ENCODE data around the gene DYNLT4. TPM values are rescaled to one million over a fixed set of nuclear protein-coding genes. Genes with fewer than 3 reads are reported as not detected.

DYNLT4 gene
- polyA plus RNA-seq, 3 donors from 2014 or later, result not detected

GRCh38 chr1:44760876-44761275, 46.3 kb downstream of the DYNLT4 start:
- Mint-ChIP-seq H3K9me3 (no peaks in the 10 kb centered on the region), H3K4me1 (peaks cover 8 to 12% of the 10 kb centered on the region in 2 donors)

GRCh38 chr1:44759077-44759476, 48.1 kb downstream of the DYNLT4 start:
- no peaks in the 10 kb centered on the region for H3K27me3 Mint-ChIP-seq (ENCODE audit: low read depth in 3 of 3)
- no peak for DNase-seq
- peaks cover 8 to 12% of the 10 kb centered on the region in 2 donors for H3K4me1 Mint-ChIP-seq
- no peaks in the 10 kb centered on the region for H3K9me3 Mint-ChIP-seq
- no peak overlapping the region for H3K27ac Mint-ChIP-seq
- H3K4me3 Mint-ChIP-seq, result no peak overlapping the region
- no peaks in the 10 kb centered on the region for H3K36me3 Mint-ChIP-seq

More at GRCh38 chr1:44760876-44761275, 46.3 kb downstream of the DYNLT4 start:
- no peaks in the 10 kb centered on the region for H3K36me3 Mint-ChIP-seq
- H3K4me3 Mint-ChIP-seq, result no peak overlapping the region
- peak overlapping the region in 1 of 6 donors; percentile 26 for H3K27ac Mint-ChIP-seq
- DNase-seq, result no peak
- no peaks in the 10 kb centered on the region for H3K27me3 Mint-ChIP-seq (ENCODE audit: low read depth in 3 of 3)

DNA sequence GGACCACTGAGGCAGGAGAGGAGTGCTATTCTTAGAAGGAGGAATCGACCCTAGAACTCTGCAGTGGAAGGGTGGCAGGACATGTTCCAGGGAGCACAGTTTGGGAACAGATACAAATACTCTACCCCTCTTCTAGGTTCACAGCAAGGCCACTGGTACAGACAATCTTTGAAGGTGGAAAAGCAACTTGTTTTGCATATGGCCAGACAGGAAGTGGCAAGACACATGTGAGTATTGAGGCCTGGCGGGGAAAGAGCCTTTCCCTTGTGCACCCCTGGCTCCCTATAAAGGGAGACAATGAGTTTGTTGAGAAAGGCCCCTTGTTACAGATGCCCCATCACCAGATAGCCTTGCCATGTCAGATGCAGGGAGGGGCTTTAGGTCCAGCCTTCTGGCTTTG, 49.7 kb downstream of the DYNLT4 start:
- H3K36me3 Mint-ChIP-seq, result no peaks in the 10 kb centered on the region
- H3K9me3 Mint-ChIP-seq, result no peaks in the 10 kb centered on the region
- peak overlapping the region in 4 of 6 donors; percentile 19 to 50 (median 28) for H3K27ac Mint-ChIP-seq
- no peaks in the 10 kb centered on the region for H3K27me3 Mint-ChIP-seq (ENCODE audit: low read depth in 3 of 3)
- DNase-seq, result no peak
- H3K4me3 Mint-ChIP-seq, result no peak overlapping the region
- peaks cover 8 to 12% of the 10 kb centered on the region in 2 donors for H3K4me1 Mint-ChIP-seq

Other genes with a start within 250 kb of the DYNLT4 start
- gene TMEM53, start 132.9 kb downstream of the DYNLT4 start, polyA plus RNA-seq, result 1 to 10 TPM; 4.2 to 8.8 (median 8.7) TPM
- gene ARMH1, start 132.6 kb downstream of the DYNLT4 start, polyA plus RNA-seq, result 1 to 10 TPM in 1 of 3 donors, under 1 TPM in 1, not detected in 1; 0.50 to 1.6 TPM
- gene RNU5D-1, start 76.2 kb downstream of the DYNLT4 start, polyA plus RNA-seq, result not detected
- 1 to 10 TPM in 1 of 3 donors, under 1 TPM in 1, not detected in 1; 0.51 to 1.1 TPM for gene KIF2C, start 67.5 kb downstream of the DYNLT4 start, polyA plus RNA-seq
- 100 to 1,000 TPM; 412 to 772 (median 474) TPM for gene RPS8, start 31.8 kb downstream of the DYNLT4 start, polyA plus RNA-seq
- under 1 TPM in 1 of 3 donors, not detected in 2; 0.37 TPM for gene BEST4, start 19.2 kb downstream of the DYNLT4 start, polyA plus RNA-seq
- gene PLK3, start 7.0 kb downstream of the DYNLT4 start, polyA plus RNA-seq, result 1 to 10 TPM; 2.1 to 5.0 (median 2.1) TPM
- under 1 TPM in 1 of 3 donors, not detected in 2; 0.38 TPM for gene BTBD19, start 1.2 kb upstream of the DYNLT4 start, polyA plus RNA-seq
- gene PTCH2, start 35.9 kb upstream of the DYNLT4 start, polyA plus RNA-seq, result under 1 TPM in 1 of 3 donors, not detected in 2; 0.20 TPM
- 10 to 100 TPM; 18.1 to 32.7 (median 24.4) TPM for gene EIF2B3, start 179.2 kb upstream of the DYNLT4 start, polyA plus RNA-seq
- 10 to 100 TPM in 2 of 3 donors, 1 to 10 TPM in 1; 8.2 to 22.4 (median 17.5) TPM for gene HECTD3, start 204.0 kb upstream of the DYNLT4 start, polyA plus RNA-seq
- gene UROD, start 204.9 kb upstream of the DYNLT4 start, polyA plus RNA-seq, result 100 to 1,000 TPM in 2 of 3 donors, 10 to 100 TPM in 1; 67.6 to 110 (median 102) TPM

Data from immature natural killer cell (primary cell).